ENCODE results near the gene MUC6. TPM values are rescaled to one million over a fixed set of nuclear protein-coding genes. Genes with fewer than 3 reads are reported as not detected.

MUC6 gene
- total RNA-seq, 1 experiment from 2014 or later, result not detected

- Mint-ChIP-seq H3K27ac (ENCODE audit: low read depth, unreplicated experiment) (no peak overlapping the region), H3K4me1 (ENCODE audit: insufficient read depth, unreplicated experiment) (no peaks in the 10 kb centered on the region), H3K27me3 (ENCODE audit: insufficient read depth, unreplicated experiment) (no peaks in the 10 kb centered on the region), H3K36me3 (ENCODE audit: insufficient read depth, unreplicated experiment) (no peaks in the 10 kb centered on the region), H3K4me3 (ENCODE audit: unreplicated experiment) (no peak overlapping the region), H3K9me3 (ENCODE audit: unreplicated experiment) (peaks cover 11% of the 10 kb centered on the region)
- ChIA-PET POLR2A (interaction anchor here (1.3 kb wide), 1 partner anchor 8 kb away, joined by 3 read pairs; no protein-coding TSS in a partner anchor), CTCF (interaction anchor here (0.6 kb wide), 1 partner anchor 47 kb away, joined by 4 read pairs; no protein-coding TSS in a partner anchor)
- no peak for TF ChIP-seq CTCF (IDR thresholded peaks at IDR 0.05; ENCODE audit: unreplicated experiment)
- intact Hi-C loops (cut with micrococcal nuclease), result no loop called here
- no TSS peak for BruUV-seq (replicated peaks)
- DNase-seq (ENCODE audit: unreplicated experiment), result no peak
Observed at GRCh38 chr11:1032310-1032891, 4.1 kb downstream of the MUC6 start.

DNA sequence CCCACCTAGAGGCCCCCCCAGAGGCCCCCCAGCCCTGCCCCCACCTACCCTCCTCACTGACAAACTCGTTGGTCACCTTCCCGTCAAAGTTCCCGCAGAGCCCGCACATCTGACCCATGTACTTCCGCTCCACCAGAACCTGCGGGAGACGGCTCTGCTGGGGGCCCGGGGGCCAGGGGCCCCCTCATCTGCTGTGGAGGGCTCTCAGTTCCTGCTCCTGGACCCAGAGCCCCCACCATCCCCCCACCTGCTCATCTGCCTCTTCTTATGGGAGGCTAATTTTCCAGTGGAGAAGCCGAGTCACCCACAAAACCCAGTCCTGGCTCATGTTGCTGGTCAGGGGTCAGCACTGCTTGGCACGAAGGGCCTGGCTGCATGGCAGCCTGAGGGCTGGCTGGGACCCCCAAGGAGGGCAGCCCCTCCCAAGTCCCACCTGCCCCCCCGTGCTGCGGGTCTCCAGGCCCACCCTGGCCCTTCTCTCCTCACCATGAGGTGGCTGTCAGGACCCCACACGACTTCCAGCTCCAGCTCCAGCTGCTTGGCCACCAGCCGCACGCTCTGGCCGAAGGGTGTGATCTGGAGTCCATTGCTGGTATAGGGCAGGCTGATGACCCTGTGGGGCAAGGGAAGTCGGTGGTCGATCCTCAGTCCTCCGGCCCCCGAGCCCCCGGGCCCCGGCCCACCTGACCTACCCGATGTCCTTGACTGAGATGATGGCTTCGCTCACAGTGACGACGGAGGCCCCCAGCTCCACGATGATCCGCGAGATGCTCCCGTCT is 5.2 kb downstream of the MUC6 start:
- Mint-ChIP-seq H3K9me3 (ENCODE audit: unreplicated experiment) (peaks cover 11% of the 10 kb centered on the region), H3K4me3 (ENCODE audit: unreplicated experiment) (no peak overlapping the region), H3K4me1 (ENCODE audit: insufficient read depth, unreplicated experiment) (no peaks in the 10 kb centered on the region), H3K36me3 (ENCODE audit: insufficient read depth, unreplicated experiment) (no peaks in the 10 kb centered on the region), H3K27ac (ENCODE audit: low read depth, unreplicated experiment) (no peak overlapping the region), H3K27me3 (ENCODE audit: insufficient read depth, unreplicated experiment) (no peaks in the 10 kb centered on the region)
- TF ChIP-seq CTCF (IDR thresholded peaks at IDR 0.05; ENCODE audit: unreplicated experiment), result no peak
- intact Hi-C loops (cut with micrococcal nuclease), result no loop called here
- ChIA-PET CTCF (no interaction called here), POLR2A (no interaction called here)
- BruUV-seq (replicated peaks), result no TSS peak
- no peak for DNase-seq (ENCODE audit: unreplicated experiment)

DNA sequence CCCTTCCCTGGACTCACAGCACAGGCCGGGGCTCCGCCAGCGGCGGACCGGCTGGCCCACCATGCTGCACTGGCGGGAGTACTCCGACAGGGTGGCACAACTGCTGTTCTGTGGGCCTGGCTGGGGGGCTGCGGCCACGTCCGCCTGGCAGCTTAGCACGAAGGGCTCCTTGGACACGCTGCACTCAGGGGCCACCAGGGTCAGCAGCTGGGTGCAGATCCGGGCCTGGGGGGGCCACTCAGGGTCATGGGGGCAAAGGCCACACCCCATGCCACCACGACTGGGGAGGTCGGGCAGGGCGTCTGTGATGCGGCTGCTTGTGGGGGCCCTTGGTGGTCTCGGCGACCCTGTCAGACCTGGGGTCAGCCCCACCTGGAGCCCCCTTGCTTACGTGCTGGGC is 6.0 kb downstream of the MUC6 start:
- BruUV-seq (replicated peaks), result no TSS peak
- no peaks in the 10 kb centered on the region for H3K4me1 Mint-ChIP-seq (ENCODE audit: insufficient read depth, unreplicated experiment)
- TF ChIP-seq CTCF (IDR thresholded peaks at IDR 0.05; ENCODE audit: unreplicated experiment), result no peak
- ChIA-PET CTCF (no interaction called here), POLR2A (no interaction called here)
- no peak for DNase-seq (ENCODE audit: unreplicated experiment)
- H3K36me3 Mint-ChIP-seq (ENCODE audit: insufficient read depth, unreplicated experiment), result no peaks in the 10 kb centered on the region
- H3K27ac Mint-ChIP-seq (ENCODE audit: low read depth, unreplicated experiment), result no peak overlapping the region
- no peak overlapping the region for H3K4me3 Mint-ChIP-seq (ENCODE audit: unreplicated experiment)
- H3K27me3 Mint-ChIP-seq (ENCODE audit: insufficient read depth, unreplicated experiment), result no peaks in the 10 kb centered on the region
- intact Hi-C loops (cut with micrococcal nuclease), result no loop called here
- H3K9me3 Mint-ChIP-seq (ENCODE audit: unreplicated experiment), result peaks cover 11% of the 10 kb centered on the region

DNA sequence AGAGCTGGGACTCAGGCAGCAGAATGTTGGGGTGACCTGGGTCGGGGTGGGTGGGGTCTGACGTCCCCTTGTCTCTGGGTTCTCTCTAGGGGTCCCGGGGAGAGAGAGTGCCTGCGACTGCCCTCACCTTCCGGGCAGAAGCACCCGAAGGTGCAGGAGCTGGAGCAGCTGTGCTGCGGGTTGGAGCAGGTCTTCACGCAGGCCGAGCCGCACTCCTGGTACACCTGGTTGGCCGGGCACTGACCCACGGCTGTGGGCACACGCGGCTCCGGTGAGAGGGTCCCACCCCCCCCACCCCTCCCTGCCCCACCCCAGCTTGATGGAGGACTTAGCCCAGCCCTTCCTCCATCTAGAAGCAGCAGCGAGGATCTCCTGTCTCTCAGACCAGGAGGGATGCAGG is 6.4 kb downstream of the MUC6 start:
- Mint-ChIP-seq H3K27ac (ENCODE audit: low read depth, unreplicated experiment) (no peak overlapping the region), H3K9me3 (ENCODE audit: unreplicated experiment) (peaks cover 11% of the 10 kb centered on the region), H3K4me1 (ENCODE audit: insufficient read depth, unreplicated experiment) (no peaks in the 10 kb centered on the region), H3K27me3 (ENCODE audit: insufficient read depth, unreplicated experiment) (no peaks in the 10 kb centered on the region), H3K36me3 (ENCODE audit: insufficient read depth, unreplicated experiment) (no peaks in the 10 kb centered on the region), H3K4me3 (ENCODE audit: unreplicated experiment) (no peak overlapping the region)
- ChIA-PET CTCF (no interaction called here), POLR2A (no interaction called here)
- intact Hi-C loops (cut with micrococcal nuclease), result no loop called here
- no peak for DNase-seq (ENCODE audit: unreplicated experiment)
- BruUV-seq (replicated peaks), result no TSS peak
- TF ChIP-seq CTCF (IDR thresholded peaks at IDR 0.05; ENCODE audit: unreplicated experiment), result no peak
